GM12864 (cell line): ENCODE data around the gene MFSD6.
"Not testable (repeated sequence)": the region's sequence is repeated elsewhere in the genome, so short reads cannot be mapped to it uniquely, and the experiment has no call there.

Experiments
- DNase-seq: peaks from one replicate; pipeline ENCODE4 v3.0.0-alpha.2; 2011; ENCODE audit warnings: low read depth
- H3K4me3 ChIP-seq: 2 replicates; pipeline ENCODE4 v1.5.1; 2011; ENCODE audit warnings: mild to moderate bottlenecking, low read depth, low read length, control low read depth
- CTCF ChIP-seq: IDR thresholded peaks from 2 replicates; pipeline ENCODE4 v1.5.1; 2011; ENCODE audit warnings: low read depth, mild to moderate bottlenecking, moderate library complexity, low read length, control low read depth, inconsistent platforms; ENCODE audit errors: missing control alignments

MFSD6 gene

GRCh38 chr2:190418727-190419126, 10.6 kb downstream of the MFSD6 start:
- H3K4me3 ChIP-seq = no peak overlapping the region
- no peak for TF ChIP-seq CTCF
- DNase-seq = no peak

- no peak for TF ChIP-seq CTCF
- no peak overlapping the region for H3K4me3 ChIP-seq
- DNase-seq = no peak
Observed at GRCh38 chr2:190420801-190421200, 12.6 kb downstream of the MFSD6 start.

- TF ChIP-seq CTCF = no peak
- DNase-seq = no peak
- no peak overlapping the region for H3K4me3 ChIP-seq
Observed at GRCh38 chr2:190425221-190425866, 17.2 kb downstream of the MFSD6 start.

- TF ChIP-seq CTCF = no peak
- no peak overlapping the region for H3K4me3 ChIP-seq
- DNase-seq = no peak
Observed at GRCh38 chr2:190425883-190426658, 17.9 kb downstream of the MFSD6 start.

GRCh38 chr2:190430866-190431265, 22.7 kb downstream of the MFSD6 start:
- H3K4me3 ChIP-seq, DNase-seq: not testable (repeated sequence)

- no peak for TF ChIP-seq CTCF
- no peak overlapping the region for H3K4me3 ChIP-seq
- no peak for DNase-seq
Observed at GRCh38 chr2:190431907-190432306, 23.8 kb downstream of the MFSD6 start.

- TF ChIP-seq CTCF = no peak
- no peak for DNase-seq
Observed at GRCh38 chr2:190432567-190433231, 24.5 kb downstream of the MFSD6 start.

More at GRCh38 chr2:190432567-190433231, 24.5 kb downstream of the MFSD6 start:
- no peak overlapping the region for H3K4me3 ChIP-seq
